Stimulated activated CD8-positive, alpha-beta memory T cell treated with anti-CD3 and anti-CD28 coated beads, Interleukin-4, amount 100 ng/mL, for 4 hours (primary cell): ENCODE data around the gene DPP7.
"Not testable (repeated sequence)": the region's sequence is repeated elsewhere in the genome, so short reads cannot be mapped to it uniquely, and the experiment has no call there.

Source experiments
- DNase-seq, 2 donors: peaks; one replicate each; pipeline ENCODE4 v3.0.0-alpha.2; 2020; ENCODE audit warnings: low read depth in 2 of 2, low spot score in 1 of 2

DPP7 gene

GRCh38 chr9:137075275-137075775, 39.2 kb downstream of the DPP7 start:
- DNase-seq: no peak

- no peak for DNase-seq
Observed at GRCh38 chr9:137074657-137075274, 39.8 kb downstream of the DPP7 start.

- no peak for DNase-seq
Observed at GRCh38 chr9:137073992-137074399, 40.5 kb downstream of the DPP7 start.

DNA sequence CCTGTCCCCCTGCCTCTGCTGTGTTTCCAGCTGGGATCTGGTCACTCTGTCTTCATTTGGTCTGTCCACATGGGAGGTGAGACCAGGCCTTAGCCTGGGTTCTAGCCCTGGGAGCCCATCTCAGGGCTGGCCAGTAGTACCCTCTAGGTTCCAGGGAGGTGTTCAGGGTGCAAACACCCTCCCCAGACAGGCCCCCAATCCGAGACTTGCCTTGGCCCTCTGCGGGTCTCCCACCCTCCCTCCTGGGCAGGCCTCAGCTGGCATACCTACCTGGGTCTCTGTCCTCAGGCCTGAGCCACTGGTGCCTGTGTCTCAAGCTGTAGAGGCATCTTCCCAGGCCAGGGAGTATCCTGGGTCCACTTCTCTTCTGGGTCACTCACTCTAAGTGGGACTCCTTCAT, 43.3 kb downstream of the DPP7 start:
- no peak for DNase-seq

DNA sequence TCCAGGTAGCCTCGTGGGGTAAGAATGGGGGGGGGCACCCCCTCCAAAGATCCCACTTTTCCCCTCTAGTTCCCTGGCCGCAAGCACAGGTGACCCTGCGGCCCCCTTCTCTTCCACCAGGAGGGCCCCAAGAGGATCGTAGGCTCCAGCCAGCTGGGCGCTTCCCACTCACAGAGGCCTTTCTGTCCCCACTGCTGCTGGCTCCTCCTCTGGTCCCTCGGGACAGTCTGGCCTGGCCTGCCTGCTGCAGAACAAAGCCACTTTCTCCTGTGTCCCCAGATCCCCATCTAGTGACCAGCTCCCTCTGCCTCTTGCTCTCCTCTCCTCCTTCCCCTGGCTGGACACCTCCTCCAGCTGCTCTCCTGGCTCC, 43.6 kb downstream of the DPP7 start:
- no peak for DNase-seq

- DNase-seq: peak; percentile 43 to 69
Observed at GRCh38 chr9:137070201-137070905, 44.2 kb downstream of the DPP7 start, which contains the start of gene SAPCD2. SAPCD2 (minus strand) TSS chr9:137070557; CDS start chr9:137070460, 97 bp downstream.

DNA sequence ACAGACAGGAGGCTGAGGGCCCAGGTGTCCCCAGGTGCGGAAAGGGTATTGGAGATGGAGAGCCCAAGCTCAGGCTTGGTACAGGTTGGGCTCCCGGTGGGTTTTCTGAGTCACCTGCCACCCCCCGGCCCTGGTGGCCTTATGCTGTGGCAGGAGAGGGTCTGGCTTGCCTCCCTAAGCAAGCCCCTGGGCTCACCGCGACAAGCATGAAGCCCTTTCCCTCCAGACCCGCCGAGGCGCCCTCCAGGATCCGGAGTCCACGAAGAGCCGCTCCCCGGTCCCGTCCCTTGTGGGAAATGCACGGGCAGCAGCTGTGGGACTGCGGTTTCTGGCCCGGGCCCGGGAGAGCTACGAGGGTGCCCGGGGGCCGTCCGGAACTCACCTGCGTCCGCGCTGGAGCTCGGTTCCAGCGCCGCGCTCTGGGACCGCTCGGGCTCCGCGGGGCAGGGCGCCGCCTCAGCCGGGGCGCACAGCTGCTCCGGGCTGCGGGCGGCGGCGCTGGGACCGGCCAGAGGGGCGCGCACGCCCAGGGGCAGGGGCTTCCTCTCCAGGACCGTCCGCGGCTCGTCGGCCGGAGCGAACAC, 44.9 kb downstream of the DPP7 start:
- DNase-seq: no peak

DNA sequence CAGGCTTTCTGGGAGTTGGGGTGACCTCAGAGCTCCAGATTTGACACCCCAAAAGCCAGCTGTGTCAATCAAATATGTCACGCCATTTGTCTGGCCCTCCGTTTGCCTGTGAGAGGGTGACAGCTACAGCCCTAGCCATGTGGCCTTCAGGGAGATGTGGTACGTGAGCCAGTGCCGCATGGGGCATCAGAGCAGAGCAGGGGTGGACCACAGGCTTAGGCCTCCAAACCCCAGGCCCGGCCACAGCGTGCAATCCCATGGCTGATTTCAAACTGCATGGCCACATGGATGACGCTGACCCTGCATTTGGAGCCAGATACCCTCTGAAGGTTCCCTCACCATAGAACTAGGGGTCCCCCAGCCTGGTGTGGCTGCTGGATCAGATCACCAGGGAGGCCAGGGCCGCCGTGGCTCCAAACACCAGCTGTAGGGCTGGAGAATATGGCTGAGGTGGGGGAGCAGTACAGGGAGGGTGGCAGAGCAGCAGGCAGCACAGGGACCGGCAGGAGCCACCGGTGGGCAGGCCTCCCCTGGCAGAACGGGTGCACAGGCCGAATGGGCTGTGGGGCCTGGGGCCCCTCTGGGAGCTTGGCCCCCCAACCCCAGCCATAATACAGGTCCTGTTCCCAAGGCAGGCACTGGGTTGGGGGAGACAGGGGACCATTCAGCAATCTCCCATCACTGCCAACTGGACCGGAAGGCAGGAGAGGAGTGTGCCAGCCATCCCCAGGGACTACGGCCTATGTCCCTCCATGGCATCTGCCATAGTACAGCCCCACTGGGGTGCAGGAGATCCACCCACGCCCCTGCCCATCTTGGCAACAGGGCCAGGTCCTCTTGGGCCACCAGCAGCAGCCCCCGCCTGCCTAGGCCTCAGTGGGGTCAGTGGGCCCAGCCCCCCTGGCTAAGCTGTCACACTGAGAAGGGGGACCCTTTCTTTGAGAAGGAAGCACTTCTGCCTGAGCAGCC, 45.7 kb downstream of the DPP7 start:
- no peak for DNase-seq

DNA sequence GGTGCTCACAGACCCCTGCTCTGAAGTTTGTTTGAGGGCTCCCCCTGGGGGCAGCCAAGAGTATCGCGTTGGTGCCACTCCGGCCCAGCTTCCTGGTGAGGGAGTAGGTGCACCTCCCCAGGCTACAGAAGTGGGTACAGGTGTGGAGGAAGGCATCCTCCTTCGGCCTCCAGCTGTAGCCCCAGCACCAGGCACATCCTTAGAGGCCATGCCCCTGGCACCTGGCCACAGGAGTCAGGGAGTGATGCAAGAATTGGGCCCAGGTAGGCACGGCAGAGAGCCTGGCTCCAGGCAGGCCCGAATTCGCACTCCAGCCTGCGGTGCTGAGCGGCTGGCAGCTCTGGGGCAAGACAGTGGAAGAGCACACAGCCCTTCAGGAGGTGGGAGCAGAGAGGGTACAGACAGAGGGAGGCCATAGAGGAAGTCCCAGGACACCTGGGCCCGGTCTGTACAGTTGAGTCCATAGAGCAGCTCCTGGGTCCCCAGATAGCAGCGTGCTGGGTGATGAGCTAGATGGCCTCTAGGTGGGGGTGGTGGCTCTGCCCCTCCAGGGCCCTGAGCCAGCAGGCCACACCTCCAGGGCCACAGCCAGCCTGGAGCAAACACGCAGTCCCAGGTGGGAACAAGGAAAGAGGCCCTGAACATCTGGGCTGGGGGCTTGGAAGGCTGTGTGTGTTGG, 46.5 kb downstream of the DPP7 start:
- peak; percentile 68 to 69 for DNase-seq

DNA sequence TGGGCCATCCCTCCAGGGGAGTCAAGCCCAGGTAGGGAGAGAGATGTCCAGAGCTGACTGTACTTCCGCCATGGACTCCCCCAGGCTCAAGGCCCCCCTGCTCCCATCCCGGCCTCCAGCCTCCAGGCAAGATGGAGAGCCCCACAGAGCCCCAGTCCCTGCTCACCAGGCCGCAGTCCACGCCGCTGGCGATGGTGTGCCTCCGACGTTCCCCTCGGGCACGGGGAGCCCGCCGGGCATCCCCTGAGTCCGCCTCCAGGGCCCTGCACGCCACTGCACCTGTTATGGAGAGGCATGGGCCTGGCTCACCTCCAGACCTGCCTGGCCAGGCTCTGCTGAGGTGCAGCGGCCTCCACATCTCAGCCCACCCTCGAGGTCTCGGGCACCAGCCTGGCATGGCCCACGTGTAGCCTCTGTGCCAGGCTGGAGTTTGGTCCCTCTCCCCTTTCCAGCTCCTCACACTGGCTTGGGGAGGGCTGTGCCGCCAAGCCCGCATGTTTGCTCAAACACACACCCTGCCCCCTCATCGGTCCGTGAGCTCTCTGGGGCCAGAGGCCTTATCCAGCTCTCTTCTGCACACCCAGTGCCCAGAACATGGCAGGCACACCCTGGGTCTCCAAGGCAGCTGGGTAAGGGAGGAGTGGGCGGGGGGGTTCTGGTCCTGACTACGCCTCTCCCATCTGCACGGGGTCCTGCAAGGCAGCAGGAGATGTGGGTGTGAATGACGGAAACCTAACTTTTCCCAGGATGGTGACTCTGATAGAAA, 48.3 kb downstream of the DPP7 start:
- DNase-seq: no peak

DNA sequence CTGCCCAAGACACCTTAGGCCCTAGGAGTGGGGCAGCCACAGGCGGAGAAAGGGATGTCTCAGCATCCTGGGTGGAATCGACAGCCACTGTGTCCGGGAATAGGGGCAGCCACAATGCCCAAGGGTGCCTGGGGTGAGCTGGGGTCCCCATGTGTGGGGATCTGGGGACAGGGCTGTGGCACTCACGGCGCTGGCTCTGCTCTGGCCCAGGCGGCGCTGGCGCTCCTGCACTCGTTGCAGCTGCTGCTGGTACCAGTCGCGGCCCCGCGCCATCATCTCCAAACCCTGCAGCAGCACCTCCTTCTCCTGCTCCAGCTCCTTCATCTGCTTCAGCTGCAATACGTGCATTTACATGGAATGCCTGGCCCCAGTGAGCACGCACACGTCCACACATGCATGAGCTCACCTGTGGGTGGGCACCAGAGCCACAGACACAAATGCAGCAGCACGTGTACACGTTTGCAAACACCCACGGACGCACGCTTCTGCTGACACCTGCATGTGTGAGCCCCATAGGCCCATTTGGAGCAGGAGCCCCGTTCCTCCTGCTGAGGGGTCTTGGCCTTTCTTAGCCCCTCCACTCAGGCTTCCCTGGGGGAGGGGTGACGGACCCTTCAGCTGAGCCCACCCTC, 49.1 kb downstream of the DPP7 start:
- no peak for DNase-seq

DNA sequence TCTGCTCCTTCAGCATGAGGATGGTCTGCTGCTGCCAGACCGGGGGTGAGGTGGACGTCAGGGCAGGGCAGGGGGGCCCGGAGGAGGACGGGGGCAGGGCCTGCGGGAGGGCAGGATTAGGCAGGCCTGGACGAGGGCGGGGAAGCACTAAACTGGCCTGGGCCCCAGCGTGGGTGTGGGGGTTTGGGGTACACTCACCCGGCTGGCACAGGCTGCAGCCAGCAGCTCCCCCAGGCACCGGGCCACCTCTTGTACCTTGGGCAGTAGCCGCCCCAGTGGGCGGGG, 49.7 kb downstream of the DPP7 start:
- no peak for DNase-seq

- peak in 1 of 2 donors; percentile 50 for DNase-seq
Observed at GRCh38 chr9:137064027-137064879, 50.3 kb downstream of the DPP7 start.

DNA sequence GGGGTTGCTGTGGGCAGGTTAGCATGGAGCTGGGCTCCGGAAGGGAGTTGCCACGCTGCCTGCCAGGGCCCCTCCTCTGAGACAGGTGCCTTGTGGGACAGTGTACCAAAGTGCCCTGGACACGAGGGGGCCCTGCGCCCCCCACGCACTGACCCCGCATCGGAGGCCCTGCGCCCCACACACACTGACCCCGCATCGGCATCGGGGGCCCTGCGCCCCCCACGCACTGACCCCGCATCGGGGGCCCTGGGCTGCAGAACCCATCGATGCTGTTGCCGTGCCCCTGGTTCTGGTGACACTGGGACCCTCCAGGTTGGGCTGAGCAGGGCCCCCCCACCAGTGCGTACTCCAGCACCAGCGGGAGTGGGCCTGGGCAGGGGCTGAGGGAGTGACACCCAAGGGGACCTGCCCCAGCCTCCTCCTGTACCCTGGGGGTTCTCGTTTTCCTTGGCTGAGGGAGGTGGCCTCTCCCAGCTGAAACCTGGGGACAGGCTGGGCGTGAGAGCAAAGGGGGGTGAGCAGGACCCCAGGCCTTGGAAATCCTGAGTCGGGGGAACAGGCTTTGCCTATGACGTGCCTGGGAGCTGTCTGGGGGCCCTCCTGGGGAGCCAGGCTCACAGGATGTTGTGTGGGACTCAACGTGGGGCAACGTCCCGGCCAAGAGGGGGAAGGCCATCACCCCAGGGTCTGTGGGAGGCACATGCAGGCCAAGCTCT, 51.1 kb downstream of the DPP7 start:
- no peak for DNase-seq

DNA sequence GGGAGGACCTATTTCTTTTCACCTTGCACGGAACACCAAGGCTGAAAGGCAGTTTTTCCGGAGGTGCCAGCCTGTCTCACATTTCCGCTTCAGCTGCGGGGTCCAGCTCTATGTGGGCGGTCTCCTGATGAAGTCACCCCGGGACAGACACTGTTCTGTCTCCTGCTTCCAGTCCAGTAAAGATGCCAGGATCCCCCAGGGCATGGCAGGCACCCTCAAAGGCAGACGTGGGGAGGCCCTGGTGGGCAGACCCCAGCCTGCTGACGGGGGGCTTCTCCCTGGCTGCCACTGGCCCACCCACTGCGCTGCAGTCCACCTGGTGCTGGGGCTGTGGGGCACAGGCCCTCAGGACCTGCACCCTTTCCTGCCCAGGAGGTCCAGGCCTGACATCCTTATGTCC, 51.7 kb downstream of the DPP7 start:
- DNase-seq: not testable (repeated sequence)

DNA sequence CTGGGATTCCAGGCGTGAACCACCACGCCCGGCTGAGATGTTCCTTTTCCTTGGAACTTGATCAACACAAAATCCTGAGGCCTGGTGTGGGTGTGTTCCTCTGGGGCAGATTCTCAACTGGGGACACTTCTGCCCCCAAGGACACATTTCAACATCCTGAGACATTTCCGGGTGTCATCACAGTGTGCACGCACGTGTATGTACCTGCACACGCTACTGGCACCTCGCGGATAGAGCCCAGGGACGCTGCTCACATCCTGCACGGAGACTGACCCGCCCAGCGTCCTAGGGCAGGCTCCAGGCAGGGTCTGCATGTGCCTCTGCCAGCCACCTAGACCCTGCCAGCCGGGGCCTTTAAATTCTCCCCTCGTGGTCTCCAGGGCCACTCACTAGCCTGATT, 52.1 kb downstream of the DPP7 start:
- no peak for DNase-seq
